Erythroblast (primary cell): ENCODE data around the gene MAP3K5.
"Not testable (repeated sequence)": the region's sequence is repeated elsewhere in the genome, so short reads cannot be mapped to it uniquely, and the experiment has no call there.

ENCODE experiments used
- DNase-seq, 2 experiments: peaks; one replicate each; lab custom pipeline; 2025; lab: John Stamatoyannopoulos, UW
- GATA1 ChIP-seq: IDR thresholded peaks from 2 replicates; pipeline ENCODE4 v1.6.1; 2011; ENCODE audit warnings: low read depth, mild to moderate bottlenecking, control low read depth, low read length, moderate library complexity
- POLR2A ChIP-seq: IDR thresholded peaks from 2 replicates; pipeline ENCODE4 v1.6.1; 2011; ENCODE audit warnings: mild to moderate bottlenecking, low read length

Gene MAP3K5

DNA sequence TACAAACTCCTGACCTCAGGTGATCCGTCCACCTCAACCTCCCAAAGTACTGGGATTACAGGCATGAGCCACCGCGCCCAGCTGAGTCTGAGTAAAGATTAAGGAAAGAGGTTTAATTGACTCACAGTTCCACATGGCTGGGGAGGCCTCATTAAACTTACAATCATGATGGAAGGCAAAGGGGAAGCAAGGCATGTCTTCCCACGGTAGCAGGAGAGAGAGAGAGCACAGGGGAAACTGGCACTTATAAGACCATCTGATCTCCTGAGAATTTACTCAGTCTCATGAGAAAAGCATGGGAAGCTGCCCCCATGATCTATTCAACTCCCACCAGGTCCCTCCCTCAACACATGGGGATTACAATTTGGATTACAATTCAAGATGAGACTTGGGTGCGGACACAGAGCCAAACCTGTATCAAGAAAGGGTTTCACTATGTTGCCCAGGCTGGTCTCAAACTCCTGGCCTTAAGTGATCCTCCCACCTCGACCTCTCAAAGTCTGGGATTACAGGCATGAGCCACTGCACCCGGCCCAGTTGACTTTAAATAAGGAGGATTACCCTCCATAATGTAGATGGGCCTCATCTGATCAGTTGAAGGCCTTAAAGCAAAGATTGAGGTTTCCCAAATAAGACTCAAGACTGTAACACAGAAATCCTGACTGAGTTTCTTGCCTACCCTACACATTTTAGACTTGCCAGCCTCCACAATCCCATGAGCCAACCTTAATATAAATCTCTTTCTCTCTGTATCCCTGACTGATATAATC, 17.0 kb upstream of the MAP3K5 start:
- DNase-seq: no peak

DNA sequence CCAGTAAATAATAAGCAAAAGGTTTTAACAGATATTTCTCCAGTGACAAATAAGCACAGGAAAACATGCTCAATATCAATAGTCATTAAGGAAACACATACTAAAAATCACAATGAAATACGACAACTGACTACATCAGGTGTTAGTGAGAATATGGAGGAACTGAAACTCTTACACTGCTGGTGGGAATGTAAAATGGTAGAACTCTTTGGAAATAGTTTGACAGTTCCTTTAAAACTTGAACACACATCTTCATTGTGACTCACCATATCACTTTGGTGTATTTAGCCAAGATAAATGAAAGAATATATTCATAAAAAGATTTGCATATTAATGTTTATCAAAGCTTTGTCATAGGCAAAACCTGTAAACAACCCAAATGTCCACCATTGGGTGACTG, 11.3 kb upstream of the MAP3K5 start:
- no peak for DNase-seq
- TF ChIP-seq GATA1 (no peak), POLR2A (no peak)

More for the DNA sequence above, 17.0 kb upstream of the MAP3K5 start:
- no peak for TF ChIP-seq POLR2A
- no peak for TF ChIP-seq GATA1

DNA sequence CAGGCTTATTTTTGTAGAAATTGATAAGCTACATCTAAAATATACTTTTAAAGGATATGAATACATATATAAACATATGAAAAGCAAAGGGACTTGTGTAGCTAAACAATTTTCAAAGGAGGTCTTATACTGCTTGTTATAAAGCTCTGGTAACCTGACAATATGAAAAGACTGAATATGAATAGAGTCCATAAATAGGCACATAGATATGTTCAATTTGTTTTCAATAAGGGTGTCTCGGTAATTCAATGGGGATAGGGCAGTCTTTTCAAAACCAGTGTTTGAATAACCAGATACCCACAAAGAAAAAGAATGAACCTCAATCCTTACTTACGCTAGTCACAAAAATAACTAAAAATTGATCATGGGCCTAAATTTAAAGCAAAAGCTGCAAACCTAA, 9.3 kb upstream of the MAP3K5 start:
- no peak for DNase-seq
- no peak for TF ChIP-seq GATA1
- TF ChIP-seq POLR2A: no peak

DNA sequence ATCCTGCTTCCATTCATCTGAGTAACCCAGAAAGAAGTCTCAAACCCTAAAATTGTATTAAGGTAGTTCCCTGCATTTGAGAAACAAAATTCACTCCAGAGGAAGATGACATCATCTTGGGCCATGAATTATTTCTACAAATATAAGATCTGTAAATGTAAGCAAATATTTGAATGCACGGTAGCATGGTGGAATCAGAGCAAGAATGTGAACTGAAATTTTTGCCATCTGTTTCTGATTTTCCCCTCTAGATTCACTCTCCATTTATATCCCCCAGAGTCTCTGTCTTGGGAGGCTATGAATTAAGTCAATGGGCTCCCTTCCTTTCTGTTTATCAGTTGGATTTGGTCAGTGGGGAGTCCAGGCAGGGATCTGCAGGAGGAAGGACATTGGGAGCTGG, 5.8 kb upstream of the MAP3K5 start:
- no peak for DNase-seq
- TF ChIP-seq GATA1: no peak
- TF ChIP-seq POLR2A: no peak

DNA sequence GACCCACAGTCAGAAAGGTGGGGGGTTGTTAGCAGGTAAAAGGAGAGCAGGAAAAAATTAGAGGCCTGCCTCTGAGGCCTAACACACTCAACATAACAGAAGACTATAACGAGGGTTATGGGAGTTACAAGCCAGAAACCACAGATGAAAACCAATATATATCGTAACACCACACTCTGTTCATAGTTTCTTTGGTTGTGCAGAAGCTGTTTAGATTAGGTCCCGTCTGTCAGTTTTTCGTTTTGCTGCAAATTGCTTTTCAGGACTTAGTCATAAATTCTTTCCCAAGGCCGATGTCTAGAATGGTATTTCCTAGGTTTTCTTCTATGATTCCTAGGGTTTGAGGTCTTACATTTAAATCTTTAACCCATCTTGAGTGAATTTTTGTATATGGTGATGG, 3.7 kb upstream of the MAP3K5 start:
- no peak for TF ChIP-seq GATA1
- TF ChIP-seq POLR2A: no peak
- DNase-seq: no peak

DNA sequence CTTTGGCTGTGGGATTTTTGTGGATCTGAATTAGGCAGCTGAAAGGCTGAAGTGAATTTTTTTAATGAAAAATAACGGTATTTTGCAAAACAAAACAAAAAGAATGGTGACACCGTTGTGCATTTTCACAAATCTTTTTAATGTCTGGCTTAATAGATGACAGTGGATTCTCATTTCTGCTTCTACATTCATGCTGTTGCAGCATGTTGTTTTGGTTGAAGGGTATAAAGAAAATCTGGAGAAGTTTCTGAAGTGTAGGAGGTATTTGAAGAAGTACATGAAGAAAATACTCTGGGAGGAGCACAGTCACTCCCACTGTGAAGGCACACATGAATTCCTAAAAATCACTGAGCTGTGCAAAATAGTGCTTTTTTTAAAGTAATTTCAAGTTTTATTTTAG, 3.1 kb upstream of the MAP3K5 start:
- DNase-seq: no peak
- TF ChIP-seq POLR2A: no peak

DNA sequence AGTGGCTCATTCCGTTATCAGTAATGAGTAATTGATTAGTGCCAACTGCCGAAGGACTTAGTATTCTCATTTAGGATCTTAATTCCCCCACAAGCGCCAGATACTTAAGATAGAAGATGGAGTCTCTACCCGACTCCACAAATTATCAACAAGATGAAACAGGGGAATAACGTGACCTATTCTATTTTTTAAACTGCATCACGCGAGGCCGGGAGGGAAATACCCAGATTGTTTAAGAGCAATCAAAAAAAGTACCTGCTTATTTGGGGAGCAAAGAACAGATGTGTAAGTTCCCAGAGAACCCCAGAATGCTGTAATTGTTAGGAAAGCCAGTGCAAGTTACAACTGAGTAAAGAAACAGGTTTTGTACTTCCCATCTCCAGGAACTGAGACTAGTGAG, 1.1 kb upstream of the MAP3K5 start:
- DNase-seq: no peak
- TF ChIP-seq GATA1: no peak
- TF ChIP-seq POLR2A: no peak

DNA sequence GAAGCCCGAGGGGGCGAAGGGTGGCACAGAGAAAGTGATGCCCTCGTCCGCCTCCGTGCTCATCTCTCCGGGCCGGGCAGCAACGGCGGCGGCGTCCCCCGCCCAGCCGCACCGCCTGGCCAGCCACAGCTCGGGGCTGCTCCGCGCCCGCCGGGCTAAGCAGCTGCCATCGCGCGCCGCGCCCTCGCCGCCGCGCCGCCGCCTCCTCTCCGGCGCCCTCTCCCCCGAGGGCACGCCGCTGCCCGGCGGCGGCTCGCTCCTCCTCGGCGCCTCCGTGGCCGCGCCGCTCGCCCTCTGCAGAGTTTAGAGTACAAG, 225 bp downstream of the MAP3K5 start:
- no peak for TF ChIP-seq GATA1
- TF ChIP-seq POLR2A: no peak
- DNase-seq: no peak

DNA sequence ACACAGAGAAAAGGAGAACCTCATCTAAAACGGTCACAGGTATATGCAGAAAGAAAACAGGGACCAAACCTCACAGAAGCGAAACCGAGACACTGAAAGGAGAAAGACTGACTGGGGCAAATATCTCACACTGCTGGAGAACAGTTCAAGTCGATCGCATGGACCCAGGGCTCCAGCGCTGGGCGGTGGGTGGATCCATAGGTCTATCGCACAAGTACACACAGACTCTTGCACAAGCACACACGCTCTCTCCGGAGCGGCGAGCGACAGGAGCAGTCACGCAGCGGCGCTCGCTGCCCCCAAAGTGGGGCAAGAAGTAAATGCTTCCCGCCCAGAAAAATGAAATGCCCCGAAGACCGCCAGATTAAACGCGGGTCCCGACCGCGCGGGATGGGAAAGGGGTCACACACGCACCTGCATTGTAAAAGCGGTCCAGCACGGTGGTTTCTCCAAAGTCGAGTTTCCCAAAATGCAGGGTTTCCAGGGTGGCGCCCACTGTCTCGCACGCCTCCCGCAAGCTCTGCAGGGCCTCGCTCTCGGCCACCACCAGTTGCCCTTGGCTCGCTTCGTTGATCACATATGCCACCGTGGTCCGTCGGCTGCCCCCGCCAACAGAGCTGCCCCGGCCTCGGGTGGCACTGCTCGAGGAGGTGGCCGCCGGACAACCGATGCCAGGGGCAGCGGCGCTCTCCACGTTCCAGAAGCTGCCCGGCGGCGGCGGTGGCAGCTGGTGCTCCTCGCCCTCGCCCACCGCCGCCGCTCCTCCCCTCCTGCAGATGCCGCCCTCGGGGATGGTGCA, 782 bp downstream of the MAP3K5 start:
- TF ChIP-seq GATA1: no peak
- TF ChIP-seq POLR2A: peak; percentile 86
- DNase-seq: peak; percentile 91

DNA sequence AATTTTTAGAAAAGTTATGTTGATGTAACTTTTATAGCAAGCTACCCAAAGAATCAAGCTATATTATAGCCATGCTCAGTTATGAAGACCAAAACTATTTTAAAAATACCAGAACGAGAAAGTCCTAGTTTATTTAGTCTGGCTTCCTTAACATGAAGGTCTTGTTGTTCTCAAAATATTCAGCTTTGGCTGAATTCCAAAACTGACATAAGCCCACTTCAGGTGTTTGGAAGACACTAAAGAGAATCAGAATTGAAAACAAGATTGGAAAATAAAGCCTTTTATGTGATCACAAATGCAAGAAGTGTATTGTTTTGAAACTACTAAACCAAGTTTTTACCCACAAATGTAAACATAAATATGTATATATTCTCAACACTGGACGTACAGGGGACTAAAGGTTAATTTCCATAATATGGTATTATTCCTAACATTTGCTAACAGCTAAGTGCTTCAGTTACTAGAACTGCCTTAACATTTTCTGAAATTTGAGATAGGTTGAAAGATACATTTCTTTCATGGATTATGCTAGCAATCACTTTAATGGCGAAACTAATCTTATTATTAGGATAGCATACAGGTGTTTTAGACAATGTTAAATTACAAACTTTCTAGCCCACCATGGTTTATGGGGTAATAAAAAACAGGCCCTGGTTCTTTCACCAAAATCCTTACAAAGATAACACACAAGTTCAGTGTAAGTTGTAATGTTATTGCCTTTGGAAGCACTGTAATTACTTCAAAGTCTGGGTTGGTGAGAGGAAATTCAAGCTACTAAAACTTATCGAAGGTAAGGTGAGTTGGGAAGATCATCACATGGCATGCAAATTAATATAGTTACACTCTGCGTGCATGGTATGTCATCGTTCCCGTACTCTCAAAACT, 1.6 kb downstream of the MAP3K5 start:
- TF ChIP-seq POLR2A: no peak
- no peak for TF ChIP-seq GATA1
- DNase-seq: peak in 1 of 2 experiments; percentile 7

DNA sequence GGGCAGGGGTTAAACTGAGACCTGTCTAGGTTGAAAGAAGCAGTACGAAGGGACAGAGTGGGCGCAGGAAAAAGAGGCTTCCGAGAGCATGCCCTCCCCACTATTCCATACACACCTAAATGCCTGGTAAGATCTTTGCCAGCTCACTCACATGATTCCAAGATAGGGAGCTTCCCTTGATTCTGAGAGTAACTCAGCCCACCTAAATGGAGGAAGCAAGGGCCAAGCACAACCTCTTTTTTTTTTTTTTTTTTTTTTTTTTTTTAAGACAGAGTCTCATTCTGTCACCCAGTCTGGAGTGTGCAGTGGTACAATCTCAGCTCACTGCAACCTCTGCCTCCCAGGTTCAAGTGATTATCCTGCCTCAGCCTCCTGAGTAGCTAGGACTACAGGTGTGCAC, 2.8 kb downstream of the MAP3K5 start:
- not testable (repeated sequence) for DNase-seq

DNA sequence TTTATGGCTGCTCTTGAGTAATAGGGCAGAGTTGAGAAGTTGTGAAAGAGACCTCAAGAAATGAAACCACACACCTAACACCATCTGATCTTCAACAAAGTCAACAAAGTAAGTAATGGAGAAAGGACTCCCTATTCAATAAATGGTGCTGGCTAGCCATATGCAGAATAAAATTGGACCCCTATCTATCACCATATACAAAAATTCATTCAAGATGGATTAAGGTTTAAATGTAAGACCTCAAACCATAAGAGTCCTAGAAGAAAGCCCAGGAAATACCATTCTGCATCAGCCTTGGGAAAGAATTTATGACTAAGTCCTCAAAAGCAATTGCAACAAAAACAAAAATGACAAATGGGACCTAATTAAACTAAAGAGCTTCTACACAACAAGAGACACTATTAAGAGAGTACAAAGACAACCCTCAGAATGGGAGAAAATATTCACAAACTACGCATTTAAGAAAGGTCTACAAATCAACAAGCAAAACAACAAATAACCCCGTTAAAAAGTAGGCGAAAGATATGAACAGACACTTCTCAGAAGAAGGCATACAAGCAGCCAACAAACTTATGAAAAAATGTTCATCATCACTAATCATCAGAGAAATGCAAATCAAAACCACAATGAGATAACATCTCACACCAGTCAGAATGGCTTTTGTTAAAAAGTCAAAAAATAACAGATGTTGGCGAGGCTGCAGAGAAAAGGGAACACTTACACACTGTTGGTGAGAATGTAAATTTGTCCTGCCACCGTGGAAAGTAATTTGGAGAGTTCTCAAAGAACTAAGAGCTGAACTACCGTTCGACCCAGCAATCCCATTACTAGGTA, 4.0 kb downstream of the MAP3K5 start:
- TF ChIP-seq POLR2A (no peak), GATA1 (no peak)
- DNase-seq: no peak

DNA sequence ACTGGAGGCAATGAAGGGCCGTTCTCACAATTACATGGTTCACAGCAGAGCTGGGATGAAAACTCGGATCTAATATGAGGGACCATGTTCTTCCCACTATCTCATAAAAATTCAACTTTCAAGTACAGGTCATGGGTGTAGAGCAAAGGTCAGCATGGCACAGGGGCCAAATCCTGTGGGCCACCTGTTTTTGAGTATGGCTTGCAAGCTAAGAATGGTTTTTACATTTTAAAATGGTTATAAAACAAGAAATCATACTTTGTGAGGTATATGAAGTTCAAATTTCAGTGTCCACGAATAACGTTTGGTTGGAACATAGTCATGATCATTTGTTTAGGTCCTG, 4.6 kb downstream of the MAP3K5 start:
- DNase-seq: no peak
- no peak for TF ChIP-seq GATA1
- no peak for TF ChIP-seq POLR2A

DNA sequence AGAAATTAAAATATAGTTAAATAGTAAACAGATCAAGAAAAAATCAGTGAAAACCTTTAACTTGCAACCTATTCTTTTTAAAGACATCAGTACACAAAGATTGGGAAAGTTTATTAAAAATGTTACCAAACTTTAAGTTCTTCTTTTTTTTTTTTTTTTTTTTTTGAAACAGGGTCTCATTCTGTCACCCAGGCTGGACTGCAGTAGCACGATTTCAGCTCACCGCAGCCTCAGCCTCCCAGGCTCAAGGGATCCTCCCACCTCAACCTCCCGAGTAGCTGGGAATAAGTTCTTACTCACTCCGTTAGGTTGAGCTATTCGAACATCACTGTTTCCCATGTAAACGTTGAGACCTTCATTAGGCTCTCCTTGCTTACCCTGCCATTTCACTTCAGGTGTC, 5.6 kb downstream of the MAP3K5 start:
- DNase-seq: no peak
- TF ChIP-seq POLR2A (no peak), GATA1 (no peak)
